Right hindlimb (tissue), 1 donor: ENCODE results near the gene TNFRSF17.

Experiments used
- DNase-seq: peaks from one replicate; pipeline ENCODE4 v3.0.0-alpha.2; 2018

TNFRSF17 gene

GRCh38 chr16:11972128-11972527 lies 7.1 kb downstream of the TNFRSF17 start:
- no peak for DNase-seq

GRCh38 chr16:11973070-11973469 lies 8.1 kb downstream of the TNFRSF17 start:
- DNase-seq = no peak

DNA sequence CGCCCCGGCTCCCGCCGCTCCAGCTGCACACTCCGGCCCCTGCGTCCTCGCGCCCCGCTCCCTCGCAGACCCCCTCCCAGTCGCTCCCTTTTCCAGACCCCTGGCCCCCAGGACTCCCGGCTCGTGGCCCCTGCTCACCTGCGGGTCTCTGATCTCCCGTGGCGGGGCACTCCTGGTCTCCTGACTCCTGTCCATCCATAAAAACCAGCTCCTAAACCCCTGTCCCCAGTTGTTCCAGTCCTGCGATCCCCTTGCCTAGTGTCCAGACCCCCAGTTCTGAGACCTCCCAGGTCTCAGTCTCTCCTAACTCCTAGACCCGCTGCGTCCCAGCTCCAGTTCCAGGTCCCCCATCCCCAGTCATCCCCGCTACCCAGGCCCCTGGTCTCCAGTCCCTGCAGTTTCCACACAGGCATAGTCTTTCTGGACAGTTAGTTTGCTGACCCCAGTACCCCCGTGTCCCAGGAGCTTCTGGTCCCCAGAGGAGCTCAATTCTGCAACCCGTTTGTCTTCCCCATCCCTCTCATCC lies 11.9 kb downstream of the TNFRSF17 start:
- DNase-seq = peak; percentile 26

DNA sequence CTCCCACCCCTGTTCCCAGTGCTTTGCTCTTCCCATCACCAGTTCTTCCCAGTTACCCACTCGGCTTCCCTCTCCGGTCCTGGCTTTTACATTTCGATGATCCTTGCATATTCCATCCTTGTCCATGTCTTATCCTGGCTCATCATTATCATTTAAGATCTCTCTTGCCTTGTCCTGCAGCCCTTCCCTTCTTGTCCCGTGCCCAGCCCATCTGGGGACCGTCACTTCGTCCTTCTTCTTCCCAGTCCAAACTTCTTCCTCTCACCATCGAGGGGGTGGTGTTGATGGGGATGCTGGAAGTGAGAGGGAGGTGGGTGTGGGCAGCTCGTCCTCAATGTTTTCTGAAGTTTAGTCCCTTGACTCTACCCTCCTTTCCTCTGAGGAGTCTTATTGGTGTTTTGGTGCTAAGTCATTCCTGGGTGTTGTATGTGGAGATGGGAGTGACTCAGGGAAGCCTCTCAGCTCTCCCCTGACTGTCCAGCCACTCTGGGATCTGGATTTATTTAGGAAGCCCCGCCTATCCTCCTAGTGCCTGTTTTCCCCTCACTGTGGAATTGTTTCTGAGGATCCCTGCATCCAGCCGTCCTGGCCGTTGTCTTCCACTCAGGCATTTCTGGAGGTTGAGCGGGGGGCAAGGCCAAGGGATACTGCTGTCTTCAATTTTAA lies 12.5 kb downstream of the TNFRSF17 start:
- DNase-seq = no peak

DNA sequence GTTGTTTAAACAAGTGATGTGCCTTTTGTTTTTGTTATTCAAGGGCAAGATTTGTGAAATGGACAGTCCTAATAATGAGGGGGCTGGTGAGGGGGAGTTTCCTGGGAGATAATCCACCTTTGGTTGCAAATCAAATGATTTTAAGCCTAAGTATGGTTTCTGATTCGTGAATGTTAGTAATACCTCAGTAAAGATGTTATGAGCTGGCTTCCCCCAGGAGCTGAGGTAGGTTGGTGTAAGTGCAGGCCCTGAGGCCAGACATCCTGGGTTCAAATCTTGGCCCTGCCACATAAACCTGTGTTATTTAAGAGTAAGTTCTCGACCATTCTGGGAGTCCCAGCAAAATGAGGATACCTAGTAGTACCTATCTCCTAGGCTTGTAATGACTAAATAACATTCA lies 13.1 kb downstream of the TNFRSF17 start:
- DNase-seq = no peak

DNA sequence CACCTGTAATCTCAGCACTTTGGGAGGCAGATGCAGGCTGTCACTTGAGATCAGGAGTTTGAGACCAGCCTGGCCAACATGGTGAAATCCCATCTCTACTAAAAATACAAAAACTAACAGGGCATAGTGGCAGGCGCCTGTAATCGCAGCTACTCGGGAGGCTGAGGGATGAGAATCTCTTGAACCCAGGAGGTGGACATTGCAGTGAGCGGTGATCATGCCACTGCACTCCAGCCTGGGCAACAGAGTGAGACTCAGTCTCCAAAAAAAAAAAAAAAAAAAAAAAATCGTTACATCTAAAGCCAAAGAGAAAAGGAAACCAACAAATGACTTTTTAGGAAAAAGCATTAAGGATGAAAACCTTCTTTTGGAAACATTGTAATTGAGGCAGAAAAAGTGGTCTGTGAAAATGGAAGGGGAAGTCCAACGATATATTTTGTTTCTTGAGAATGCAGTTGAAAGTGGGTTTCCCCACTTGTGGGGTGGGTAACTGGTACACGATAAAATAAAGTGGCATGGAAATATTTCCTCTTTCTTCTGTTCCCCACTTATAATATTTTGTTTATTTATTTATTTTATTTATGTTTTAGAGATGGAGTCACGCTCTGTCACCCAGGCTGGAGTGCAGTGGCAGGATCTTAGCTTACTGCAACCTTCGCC lies 14.1 kb downstream of the TNFRSF17 start:
- DNase-seq = no peak

DNA sequence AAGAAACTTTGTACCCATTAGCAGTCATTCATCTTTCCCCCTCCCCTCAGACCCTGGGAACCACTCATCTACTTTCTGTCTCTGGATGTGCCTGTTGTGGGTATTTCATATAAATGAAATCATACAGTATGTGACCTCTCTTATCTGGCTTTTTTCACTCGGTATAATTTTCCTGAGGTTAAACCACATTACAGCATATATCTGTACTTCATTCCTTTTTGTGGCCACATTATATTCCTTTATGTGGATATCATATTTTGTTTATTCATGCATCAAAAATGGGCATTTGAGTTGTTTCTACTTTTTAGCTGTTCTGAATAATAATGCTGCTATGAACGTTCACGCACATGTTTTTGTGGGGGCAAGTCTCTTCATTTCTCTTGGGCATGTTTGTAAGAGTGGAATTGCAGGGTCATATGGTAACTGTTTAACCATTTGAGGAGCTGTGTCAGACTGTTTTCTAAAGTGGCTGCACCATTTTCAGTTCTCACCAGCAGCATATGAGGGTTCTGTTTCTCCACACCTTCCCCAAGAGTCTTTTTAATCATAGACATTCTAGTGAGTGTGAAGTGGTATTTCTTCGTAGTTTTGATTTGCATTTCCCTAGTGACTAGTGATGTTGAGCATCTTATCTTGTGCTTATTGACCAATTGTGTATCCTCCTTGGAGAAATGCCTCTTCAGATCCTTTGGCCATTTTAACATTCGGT lies 15.3 kb downstream of the TNFRSF17 start:
- no peak for DNase-seq

GRCh38 chr16:11985250-11985649 lies 20.2 kb downstream of the TNFRSF17 start:
- DNase-seq = no peak

- no peak for DNase-seq
These were observed 21.6 kb downstream of the TNFRSF17 start for GRCh38 chr16:11986521-11987057.

GRCh38 chr16:11988258-11988978 lies 23.4 kb downstream of the TNFRSF17 start:
- DNase-seq = no peak

- no peak for DNase-seq
These were observed 25.8 kb downstream of the TNFRSF17 start for GRCh38 chr16:11990702-11991390.

DNA sequence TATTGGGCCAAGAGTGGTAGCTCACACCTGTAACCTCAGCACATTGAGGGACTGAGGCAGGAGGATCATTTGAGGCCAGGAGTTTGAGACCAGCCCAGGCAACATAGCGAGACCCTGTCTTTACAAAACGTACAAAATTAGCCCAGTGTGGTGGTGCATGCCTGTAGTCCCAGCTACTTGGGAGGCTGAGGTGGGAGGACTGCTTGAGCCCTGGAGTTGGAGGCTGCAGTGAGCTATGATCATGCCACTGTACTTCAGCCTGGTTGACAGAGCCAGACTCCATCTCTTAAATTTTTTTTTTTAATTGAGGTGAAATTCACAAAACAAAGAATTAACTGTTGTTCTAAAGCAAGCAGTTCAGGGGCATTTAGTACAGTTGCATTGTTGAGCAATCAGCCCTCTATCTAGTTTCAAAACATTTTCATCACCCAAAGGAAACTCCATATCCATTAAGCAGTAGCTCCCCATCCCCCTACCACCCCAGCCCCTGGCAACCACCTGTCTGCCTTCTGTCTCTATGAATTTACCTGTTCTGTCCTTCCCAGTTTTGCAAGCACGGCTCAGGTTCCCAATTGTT lies 27.1 kb downstream of the TNFRSF17 start:
- DNase-seq = no peak

DNA sequence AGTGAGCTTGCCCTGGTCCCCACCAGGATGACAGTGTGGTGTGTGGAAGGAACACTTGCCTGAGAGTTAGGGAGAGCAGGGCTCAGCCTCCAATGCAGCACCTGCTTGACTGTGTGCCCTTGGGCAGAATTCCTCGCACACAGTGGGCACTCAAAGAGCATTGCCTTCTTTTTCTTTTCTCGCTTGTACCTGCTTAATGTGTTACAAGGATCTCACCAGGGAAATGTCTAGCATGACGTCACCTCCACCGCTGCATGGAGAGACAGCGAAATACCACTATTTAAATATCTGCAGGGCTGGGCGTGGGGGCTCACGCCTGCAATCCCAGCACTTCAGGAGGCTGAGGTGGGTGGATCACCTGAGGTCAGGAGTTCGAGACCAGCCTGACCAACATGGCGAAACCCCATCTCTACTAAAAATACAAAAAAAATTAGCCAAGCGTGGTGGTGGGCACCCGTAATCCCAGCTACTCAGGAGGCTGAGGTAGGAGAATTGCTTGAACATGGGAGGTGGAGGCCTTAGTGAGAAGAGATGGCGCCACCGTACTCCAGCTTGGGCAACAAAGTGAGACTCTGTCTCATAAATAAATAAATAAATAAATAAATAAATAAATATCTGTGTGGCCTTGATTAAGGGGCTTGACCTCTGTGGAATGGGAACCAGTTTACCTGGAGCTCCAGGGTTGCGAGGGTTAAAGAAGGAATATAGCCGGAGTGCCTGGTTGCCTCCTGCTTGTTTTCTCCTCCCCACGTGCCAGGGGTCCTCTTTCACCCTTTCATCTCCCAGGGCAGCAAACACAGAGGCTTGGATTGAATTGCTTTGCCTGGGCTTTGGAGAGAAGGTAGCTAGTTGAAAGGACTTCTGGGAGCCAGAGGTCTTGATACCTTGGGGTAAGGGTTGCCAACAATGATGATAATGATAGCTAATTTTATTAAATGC lies 27.8 kb downstream of the TNFRSF17 start:
- no peak for DNase-seq

DNA sequence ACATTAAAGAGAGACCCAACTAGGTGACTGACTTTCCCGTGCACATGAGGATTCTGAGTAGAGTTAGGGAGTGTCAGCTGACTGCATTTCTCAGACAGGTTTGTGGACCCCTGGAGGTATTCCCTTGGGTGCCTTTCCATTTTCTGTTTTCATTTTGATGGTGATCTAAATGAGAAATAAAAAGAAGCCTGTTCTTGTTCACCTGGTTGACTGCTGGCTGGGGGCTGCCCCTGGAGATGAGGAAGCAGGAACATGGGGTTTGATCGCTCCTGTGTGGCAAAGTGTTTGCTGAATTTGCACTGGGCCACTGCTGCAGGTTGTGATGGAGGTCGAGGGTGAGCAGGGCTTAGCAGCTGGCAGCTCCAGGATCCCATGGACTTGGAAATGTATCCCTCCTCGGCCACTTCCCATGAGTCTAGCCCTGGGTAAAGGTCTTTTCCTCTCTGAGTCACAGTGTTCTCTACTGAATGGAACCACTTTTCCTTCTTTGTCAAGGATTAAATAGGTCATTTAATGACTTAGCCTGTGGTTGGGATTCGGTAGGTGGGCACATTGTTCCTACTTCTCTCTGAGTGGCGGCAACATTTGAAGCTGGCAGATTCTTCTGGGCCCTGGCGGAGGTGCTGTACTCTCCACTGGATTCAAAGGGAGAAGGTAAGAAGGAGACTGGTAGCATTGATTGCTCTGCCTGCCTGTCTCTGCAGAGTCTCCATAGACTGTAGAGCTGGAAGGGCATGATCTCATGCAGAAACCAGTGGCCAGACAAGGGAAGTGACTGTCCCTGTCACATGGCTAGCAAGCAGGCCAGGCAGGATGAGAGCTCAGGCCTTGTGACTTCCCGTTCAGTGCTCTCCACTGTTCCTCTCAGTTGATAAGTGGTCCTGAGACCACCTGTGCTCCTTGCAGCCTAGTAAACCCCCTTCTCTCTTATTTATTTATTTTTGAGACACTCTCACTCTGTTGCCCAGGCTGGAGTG lies 29.4 kb downstream of the TNFRSF17 start:
- no peak for DNase-seq

GRCh38 chr16:11996433-11997330 lies 31.7 kb downstream of the TNFRSF17 start:
- no peak for DNase-seq

- no peak for DNase-seq
These were observed 35.0 kb downstream of the TNFRSF17 start for GRCh38 chr16:12000032-12000431.

DNA sequence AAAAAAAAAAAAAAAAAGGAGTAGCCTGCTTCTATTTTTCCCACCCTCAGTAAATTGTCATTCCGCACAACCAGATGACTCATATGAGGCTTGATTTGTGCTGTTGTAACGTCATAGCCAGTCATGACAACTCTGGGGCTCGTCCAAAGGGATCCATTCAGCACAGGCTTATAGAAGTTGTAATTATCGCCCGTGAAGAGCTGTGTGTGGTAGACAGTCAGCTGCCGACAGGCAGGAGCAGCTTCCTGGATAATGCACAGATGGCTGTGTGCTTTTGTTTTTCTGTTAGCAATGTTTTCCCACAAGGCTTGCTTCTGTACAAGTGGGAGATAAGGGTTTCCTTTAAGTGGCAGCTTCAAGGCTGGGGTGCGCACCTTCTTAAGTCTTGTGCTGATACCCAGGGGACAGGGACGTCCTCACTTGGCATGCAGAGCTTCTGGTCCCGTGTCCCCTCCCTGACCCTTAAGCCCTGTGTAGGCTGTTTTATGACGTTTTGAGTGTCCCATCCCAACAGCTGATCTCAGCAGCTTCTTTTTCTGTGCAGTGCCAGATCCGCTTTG lies 37.5 kb downstream of the TNFRSF17 start:
- no peak for DNase-seq

DNA sequence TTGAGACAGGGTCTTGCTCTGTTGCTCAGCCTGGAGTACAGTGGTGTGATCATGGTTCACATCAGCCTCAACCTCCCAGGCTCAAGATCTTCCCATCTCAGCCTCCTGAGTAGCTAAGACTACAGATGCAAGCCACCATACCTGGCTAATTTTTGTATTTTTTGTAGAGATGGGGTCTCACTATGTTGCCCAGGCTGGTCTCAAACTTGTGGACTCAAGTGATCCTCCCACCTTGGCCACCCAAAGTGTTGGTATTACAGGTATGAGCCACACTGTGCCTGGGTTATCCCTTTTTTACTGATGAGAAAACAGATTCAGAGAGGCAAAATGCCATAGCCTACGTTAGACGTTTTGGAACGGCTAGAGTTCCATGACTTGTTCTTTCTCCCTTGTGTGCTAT lies 41.6 kb downstream of the TNFRSF17 start:
- DNase-seq = no peak
